Erythroblast (primary cell): ENCODE data around the gene DUS1L.

ENCODE experiments used
- DNase-seq, 2 experiments: peaks; one replicate each; lab custom pipeline; 2025; lab: John Stamatoyannopoulos, UW
- GATA1 ChIP-seq: IDR thresholded peaks from 2 replicates; pipeline ENCODE4 v1.6.1; 2011; ENCODE audit warnings: low read depth, mild to moderate bottlenecking, control low read depth, low read length, moderate library complexity
- POLR2A ChIP-seq: IDR thresholded peaks from 2 replicates; pipeline ENCODE4 v1.6.1; 2011; ENCODE audit warnings: mild to moderate bottlenecking, low read length

The DUS1L gene

DNA sequence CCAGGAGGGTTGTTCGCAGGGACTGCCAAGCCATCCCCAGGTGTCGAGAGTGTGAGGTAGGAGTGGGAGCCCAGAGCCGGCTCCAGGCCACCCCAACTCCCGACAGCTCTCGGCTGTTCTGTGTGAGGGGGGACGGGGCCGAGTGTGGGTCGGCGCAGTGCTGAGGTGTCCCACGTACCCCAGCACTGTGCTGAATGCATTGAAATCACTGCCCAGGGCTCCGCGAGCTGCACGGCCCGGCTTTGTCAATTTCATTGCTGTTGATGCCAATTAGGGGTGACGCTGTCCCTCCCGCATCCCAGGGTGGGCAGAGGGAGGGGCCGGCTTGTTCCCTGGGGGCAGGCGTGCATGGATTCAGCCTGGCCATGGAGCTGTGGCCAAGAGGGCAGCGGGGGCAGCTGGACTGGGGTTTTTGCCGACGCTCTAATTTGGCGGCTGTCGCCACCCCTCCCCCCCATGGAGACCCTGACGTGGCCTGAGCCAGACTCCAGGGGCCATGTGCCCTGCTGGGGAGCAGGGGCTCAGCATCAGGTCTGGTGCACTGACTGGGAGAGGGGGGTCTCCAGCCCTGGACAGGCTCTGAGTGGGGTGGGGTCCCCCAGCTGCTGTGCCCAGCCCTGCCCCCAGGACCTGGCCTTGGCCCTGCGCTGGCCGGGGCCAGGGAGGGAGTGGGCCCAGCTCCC, 57.2 kb downstream of the DUS1L start:
- DNase-seq: no peak
- TF ChIP-seq POLR2A (no peak), GATA1 (no peak)
